GM12864 (cell line): ENCODE measurements around the gene TNNT1.

Source experiments
- DNase-seq: peaks from one replicate; pipeline ENCODE4 v3.0.0-alpha.2; 2011; ENCODE audit warnings: low read depth
- H3K4me3 ChIP-seq: 2 replicates; pipeline ENCODE4 v1.5.1; 2011; ENCODE audit warnings: mild to moderate bottlenecking, low read depth, low read length, control low read depth
- TF ChIP-seq, protein P1 (sequence below): IDR thresholded peaks from 2 replicates; pipeline ENCODE4 v1.5.1; 2011; ENCODE audit warnings: low read depth, mild to moderate bottlenecking, moderate library complexity, low read length, control low read depth, inconsistent platforms; ENCODE audit errors: missing control alignments

TNNT1 gene

DNA sequence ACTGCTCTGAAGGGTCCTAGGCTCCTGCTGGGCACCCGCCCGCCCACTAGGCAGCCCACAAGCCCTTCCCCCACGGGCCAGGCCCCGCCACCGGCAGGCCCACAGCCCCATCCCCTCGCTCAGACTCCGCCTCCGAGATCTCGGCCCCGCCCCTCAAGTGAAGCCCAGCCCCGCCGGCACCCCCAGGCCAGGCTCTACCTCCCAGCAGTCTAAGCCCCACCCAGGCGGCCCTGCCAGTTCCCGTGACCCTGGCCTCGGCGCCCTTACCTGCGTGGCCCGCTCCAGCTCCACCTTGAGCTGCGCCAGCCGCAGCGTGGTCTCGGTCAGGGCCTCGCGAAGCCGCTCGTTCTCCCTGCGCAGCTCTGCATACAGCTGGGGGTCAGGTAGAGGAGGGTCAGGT lies 57.1 kb downstream of the TNNT1 start:
- TF ChIP-seq, protein P1, sequence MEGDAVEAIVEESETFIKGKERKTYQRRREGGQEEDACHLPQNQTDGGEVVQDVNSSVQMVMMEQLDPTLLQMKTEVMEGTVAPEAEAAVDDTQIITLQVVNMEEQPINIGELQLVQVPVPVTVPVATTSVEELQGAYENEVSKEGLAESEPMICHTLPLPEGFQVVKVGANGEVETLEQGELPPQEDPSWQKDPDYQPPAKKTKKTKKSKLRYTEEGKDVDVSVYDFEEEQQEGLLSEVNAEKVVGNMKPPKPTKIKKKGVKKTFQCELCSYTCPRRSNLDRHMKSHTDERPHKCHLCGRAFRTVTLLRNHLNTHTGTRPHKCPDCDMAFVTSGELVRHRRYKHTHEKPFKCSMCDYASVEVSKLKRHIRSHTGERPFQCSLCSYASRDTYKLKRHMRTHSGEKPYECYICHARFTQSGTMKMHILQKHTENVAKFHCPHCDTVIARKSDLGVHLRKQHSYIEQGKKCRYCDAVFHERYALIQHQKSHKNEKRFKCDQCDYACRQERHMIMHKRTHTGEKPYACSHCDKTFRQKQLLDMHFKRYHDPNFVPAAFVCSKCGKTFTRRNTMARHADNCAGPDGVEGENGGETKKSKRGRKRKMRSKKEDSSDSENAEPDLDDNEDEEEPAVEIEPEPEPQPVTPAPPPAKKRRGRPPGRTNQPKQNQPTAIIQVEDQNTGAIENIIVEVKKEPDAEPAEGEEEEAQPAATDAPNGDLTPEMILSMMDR: no peak
- no peak overlapping the region for H3K4me3 ChIP-seq
- DNase-seq: no peak

DNA sequence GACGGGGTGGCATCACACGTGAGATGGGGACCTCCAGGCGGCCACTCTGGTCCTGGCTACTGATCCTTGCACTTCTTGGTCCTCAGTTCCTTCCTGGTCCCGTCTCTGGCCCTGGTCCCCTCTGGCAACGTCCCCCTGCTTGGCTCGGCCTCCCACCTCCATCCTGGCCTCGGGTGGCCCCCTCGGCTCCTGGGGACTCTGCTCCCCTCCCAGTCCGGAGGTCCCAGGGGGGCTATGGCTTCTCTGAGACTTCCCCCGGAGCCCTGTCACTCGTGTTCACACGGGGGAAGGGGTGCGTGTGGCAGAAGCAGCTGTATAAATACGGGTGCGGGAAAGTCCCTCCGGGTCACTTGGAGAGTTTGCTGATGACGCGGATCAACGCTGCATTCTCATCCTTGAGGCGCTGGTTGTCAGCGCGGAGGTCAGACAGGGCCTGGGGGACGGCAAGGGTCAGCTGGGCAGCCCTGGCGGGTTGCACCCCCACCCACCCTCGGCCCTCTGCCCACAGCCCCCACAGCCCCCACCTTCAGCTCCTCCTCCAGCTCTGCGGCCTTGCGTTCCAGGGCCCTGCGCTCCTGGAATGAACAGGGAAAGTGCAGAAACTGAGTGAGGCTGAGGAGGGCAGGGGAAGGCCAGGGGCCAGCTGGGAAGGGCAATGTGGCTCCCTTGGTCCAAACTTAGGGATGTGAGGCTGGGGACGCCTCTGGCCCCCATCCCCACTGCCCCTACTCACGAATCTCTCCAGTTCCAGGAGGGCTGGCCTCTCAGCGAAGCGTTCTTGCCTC lies 57.7 kb downstream of the TNNT1 start:
- TF ChIP-seq, protein P1: no peak
- no peak for DNase-seq
- H3K4me3 ChIP-seq: no peak overlapping the region

DNA sequence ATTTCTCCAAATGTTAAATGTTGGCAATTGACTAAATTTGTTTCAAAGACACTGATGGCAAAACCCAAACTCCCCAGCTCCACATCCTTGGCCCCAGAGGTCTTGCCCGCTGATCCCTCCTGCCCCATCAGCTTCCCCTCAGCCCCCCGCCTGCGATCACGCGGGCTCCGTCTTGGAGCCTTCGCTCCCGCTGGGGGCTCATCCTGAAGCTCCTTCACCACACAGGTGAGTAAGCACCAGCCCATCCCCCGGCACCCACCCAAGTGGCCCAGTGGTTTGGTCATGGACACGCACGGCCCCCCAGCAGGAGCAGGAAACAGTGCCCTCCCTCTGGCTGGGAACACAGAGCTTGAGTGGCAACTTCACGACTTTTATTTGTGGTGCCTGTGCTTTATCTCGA lies 58.4 kb downstream of the TNNT1 start:
- DNase-seq: no peak
- TF ChIP-seq, protein P1: no peak
- no peak overlapping the region for H3K4me3 ChIP-seq

DNA sequence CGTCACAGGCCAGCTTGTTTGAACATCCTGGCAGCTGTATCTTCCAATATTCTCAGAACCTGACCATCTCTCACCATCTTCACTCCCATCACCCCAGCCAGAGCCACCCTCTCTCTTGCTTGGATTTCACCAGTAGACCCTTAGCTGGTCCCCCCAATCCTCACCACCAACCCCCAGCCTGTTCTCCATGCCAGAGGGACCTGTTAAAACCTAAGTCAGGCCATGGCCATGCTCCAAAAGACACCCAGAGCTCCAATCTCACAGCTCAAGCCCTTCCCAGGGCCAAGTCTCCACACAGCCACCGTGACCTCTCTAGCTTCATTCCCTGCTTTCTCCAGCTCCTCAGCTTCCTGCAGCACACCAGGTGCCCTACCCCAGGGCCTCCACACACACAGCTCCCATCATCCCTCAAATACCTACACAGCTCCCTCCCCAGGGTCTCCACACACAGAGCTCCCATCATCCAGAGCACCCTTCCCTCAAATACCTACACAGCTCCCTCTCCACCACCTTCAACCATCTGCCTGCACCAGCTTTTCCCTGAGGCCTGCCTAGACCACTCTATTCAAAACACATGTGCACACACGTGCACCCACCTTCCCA lies 59.6 kb downstream of the TNNT1 start:
- no peak for DNase-seq
- TF ChIP-seq, protein P1: no peak
- no peak overlapping the region for H3K4me3 ChIP-seq

DNA sequence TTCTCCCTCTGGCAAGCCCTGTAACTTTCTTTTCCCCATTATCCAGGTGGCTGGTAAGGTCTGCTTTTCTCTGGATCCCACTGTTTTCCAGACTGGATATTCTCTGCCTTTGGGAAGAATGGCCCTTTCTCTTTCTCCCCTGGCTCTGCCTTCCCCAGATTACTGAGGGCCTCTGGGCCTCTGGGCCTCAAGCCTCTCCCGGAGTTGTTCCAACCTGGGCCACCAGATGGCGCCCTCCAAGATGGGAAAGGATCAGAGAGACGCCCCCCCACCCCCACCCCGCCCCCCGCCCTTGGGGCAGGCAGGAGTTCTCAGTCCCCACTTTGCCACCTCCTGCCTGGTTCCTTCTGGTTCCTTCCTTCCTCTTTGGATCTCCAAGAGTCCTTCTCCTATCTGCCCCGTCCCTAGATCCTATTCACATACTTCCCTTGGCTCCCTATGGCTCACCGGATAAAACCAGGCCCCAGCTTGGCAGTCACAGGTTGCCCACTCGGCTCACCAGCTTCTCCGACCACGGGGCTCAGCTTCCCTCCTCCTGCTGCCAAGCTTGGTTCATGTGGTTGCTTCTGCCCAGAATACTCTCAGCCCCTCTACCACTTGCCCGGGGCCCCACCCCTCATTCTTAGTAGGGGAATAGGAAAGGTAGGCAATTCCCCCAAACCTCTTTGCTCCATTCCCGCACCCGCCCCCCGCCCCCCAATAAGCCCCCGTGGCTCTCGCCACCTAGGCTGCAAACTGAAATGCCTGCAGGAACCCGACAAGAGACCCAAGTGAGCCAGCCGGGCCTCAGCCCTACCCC lies 60.3 kb downstream of the TNNT1 start:
- H3K4me3 ChIP-seq: no peak overlapping the region
- DNase-seq: no peak
- TF ChIP-seq, protein P1: peak; percentile 67

DNA sequence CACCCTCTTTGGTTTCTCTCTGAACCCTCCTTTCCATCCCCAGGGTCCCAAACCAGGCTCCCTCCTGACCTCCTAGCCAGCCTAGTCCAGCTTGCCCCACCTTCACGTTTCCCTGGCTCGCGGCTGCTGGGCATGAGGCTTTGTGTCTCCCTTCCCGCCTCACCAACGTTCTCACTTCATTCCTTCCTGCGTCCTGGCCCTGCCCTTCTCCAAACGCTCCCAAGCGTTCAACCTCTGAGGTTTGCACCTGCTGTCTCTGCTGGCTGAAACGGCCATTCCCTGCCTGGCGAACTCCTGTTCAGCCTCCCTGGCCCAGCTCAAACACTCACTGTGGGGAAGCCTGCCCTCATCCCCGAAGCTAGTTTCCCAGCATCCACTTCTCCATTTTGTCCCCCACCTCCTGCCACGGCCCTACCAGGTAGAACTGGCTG lies 61.0 kb downstream of the TNNT1 start:
- H3K4me3 ChIP-seq: no peak overlapping the region
- TF ChIP-seq, protein P1: no peak
- DNase-seq: no peak
